H1 (cell line): ENCODE measurements around the gene MAP3K3.
"Not testable (repeated sequence)": the region's sequence is repeated elsewhere in the genome, so short reads cannot be mapped to it uniquely, and the experiment has no call there.

Source experiments
- ATF2 ChIP-seq: IDR thresholded peaks from 2 replicates; pipeline ENCODE4 v1.6.1; 2012; ENCODE audit warnings: low read length, inconsistent platforms
- ATF3 ChIP-seq: IDR thresholded peaks from 2 replicates; pipeline ENCODE4 v1.6.1; 2011; ENCODE audit warnings: low read depth, mild to moderate bottlenecking, low read length; ENCODE audit not compliant: insufficient read depth
- BRCA1 ChIP-seq: IDR thresholded peaks from 2 replicates; pipeline ENCODE4 v1.6.1; 2012; ENCODE audit warnings: low read depth, low read length, improper control_type of control experiment
- CREB1 ChIP-seq: IDR thresholded peaks from 2 replicates; pipeline ENCODE4 v1.6.1; 2012; ENCODE audit warnings: inconsistent platforms
- CTCF ChIP-seq, 3 experiments: IDR thresholded peaks; 1 replicate in 2 of 3; 2 replicates in 1 of 3; pipeline versions ENCODE4 v1.5.1 to v1.6.1; 2011; ENCODE audit warnings: low read length in 3 of 3, mild to moderate bottlenecking in 3 of 3, inconsistent platforms in 2 of 3, low read depth in 1 of 3, moderate library complexity in 1 of 3; ENCODE audit not compliant: insufficient read depth in 1 of 3; ENCODE audit errors: control extremely low read depth in 1 of 3
- E2F6 ChIP-seq: IDR thresholded peaks from 2 replicates; pipeline ENCODE4 v1.6.1; 2012; ENCODE audit warnings: inconsistent platforms
- MAX ChIP-seq: IDR thresholded peaks from 2 replicates; pipeline ENCODE4 v1.6.1; 2012; ENCODE audit warnings: inconsistent platforms
- NANOG ChIP-seq: IDR thresholded peaks from 2 replicates; pipeline ENCODE4 v1.6.1; 2011; ENCODE audit warnings: low read length, low read depth, mild to moderate bottlenecking, inconsistent platforms; ENCODE audit not compliant: insufficient read depth, poor library complexity, severe bottlenecking
- POLR2A ChIP-seq, 2 experiments: IDR thresholded peaks; 1 replicate in 1 of 2; 2 replicates in 1 of 2; pipeline ENCODE4 v1.6.1; 2011; ENCODE audit warnings: low read depth in 2 of 2, low read length in 2 of 2, mild to moderate bottlenecking in 2 of 2; ENCODE audit errors: control extremely low read depth in 1 of 2
- POLR2AphosphoS5 ChIP-seq: IDR thresholded peaks from 2 replicates; pipeline ENCODE4 v1.6.1; 2011; ENCODE audit warnings: low read depth, low read length
- SP1 ChIP-seq: IDR thresholded peaks from 2 replicates; pipeline ENCODE4 v1.6.1; 2011; ENCODE audit warnings: low read depth, low read length
- TAF1 ChIP-seq: IDR thresholded peaks from 2 replicates; pipeline ENCODE4 v1.6.1; 2011; ENCODE audit warnings: mild to moderate bottlenecking, low read depth, low read length
- TEAD4 ChIP-seq: IDR thresholded peaks from 2 replicates; pipeline ENCODE4 v1.6.1; 2012; ENCODE audit warnings: low read depth, low read length, inconsistent platforms, mixed read lengths
- USF2 ChIP-seq: IDR thresholded peaks from 2 replicates; pipeline ENCODE4 v1.6.1; 2011; ENCODE audit warnings: low read length, improper control_type of control experiment

GRCh38 chr17:63720194-63720593, 98.0 kb downstream of the MAP3K3 start:
- TF ChIP-seq CTCF (IDR thresholded peaks at IDR 0.05; ENCODE audit: control extremely low read depth in 1 of 3, insufficient read depth in 1 of 3, low read depth in 1 of 3, low read length in 3 of 3); POLR2A (IDR thresholded peaks at IDR 0.05; ENCODE audit: control extremely low read depth in 1 of 2, low read depth in 2 of 2, low read length in 2 of 2); BRCA1; TEAD4; SP1; TAF1; CREB1; E2F6; MAX; ATF3; USF2; NANOG; POLR2AphosphoS5; ATF2: not testable (repeated sequence)
